ENCODE data around the gene NRN1L.
"Not testable (repeated sequence)": the region's sequence is repeated elsewhere in the genome, so short reads cannot be mapped to it uniquely, and the experiment has no call there.

The NRN1L gene

DNA sequence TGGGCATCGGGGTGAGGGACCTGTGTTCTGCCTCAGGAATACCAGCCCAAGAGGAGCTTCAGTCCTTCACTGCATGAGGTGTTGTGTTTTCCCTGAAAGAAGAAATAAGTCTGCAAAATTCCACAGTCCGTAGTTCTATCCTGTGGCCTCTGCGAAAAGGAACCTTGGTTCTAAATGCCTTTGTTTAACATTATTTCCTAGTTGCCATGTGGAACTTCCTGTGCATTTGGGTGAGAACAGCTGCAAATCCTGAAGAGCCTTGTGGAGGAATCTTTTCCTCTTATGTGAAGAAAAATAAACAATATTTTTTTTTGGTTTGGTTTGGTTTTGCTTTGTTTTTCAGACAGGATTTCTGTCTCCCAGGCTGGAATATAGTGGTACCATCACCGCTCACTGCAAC, 18.1 kb downstream of the NRN1L start:
- no peak overlapping the region for H3K4me3 ChIP-seq (ENCODE audit: low read depth, low read length)
- no peak for DNase-seq (ENCODE audit: low read depth)
- TF ChIP-seq, protein P1, sequence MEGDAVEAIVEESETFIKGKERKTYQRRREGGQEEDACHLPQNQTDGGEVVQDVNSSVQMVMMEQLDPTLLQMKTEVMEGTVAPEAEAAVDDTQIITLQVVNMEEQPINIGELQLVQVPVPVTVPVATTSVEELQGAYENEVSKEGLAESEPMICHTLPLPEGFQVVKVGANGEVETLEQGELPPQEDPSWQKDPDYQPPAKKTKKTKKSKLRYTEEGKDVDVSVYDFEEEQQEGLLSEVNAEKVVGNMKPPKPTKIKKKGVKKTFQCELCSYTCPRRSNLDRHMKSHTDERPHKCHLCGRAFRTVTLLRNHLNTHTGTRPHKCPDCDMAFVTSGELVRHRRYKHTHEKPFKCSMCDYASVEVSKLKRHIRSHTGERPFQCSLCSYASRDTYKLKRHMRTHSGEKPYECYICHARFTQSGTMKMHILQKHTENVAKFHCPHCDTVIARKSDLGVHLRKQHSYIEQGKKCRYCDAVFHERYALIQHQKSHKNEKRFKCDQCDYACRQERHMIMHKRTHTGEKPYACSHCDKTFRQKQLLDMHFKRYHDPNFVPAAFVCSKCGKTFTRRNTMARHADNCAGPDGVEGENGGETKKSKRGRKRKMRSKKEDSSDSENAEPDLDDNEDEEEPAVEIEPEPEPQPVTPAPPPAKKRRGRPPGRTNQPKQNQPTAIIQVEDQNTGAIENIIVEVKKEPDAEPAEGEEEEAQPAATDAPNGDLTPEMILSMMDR (IDR thresholded peaks at IDR 0.05; ENCODE audit: insufficient read depth, low read depth, low read length, missing control alignments), result no peak

DNA sequence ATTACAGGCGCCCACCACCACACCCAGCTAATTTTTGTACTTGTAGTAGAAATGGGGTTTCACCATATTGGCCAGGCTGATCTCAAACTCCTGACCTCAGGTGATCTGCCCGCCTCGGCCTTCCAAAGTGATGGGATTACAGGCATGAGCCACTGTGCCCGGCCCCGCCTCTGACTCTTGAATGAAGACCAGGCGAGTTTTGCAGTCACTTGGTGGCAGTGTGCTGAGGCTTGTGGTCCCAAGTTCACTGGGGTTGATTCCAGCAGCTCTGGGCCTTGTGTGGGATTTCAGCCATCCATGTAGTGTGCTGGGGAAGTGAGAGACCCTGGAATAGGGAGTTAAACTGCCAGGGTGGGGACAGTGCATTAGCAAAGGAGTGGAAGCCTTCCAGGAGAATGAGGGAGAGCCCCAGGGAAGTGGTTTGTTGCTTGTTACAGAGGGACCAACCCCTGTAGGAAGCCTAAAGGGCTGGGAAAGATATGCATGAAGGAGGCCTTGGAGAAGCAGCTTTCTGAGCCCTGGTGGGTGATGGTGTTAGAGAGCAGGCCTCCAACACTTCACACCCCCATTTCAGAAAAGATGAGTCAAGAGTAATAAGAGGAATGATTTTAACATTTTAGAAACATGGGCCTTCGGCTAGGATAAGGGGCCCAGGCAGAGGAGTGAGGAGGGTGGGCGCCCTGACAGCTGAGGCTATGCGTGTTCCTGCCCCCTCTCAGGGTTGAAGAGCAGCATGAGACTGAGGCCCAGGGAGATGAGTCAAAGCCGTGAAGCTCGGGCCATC, 22.9 kb downstream of the NRN1L start:
- no peak for DNase-seq (ENCODE audit: low read depth)
- TF ChIP-seq, protein P1 (IDR thresholded peaks at IDR 0.05; ENCODE audit: insufficient read depth, low read depth, low read length, missing control alignments), result no peak
- H3K4me3 ChIP-seq (ENCODE audit: low read depth, low read length), result no peak overlapping the region

DNA sequence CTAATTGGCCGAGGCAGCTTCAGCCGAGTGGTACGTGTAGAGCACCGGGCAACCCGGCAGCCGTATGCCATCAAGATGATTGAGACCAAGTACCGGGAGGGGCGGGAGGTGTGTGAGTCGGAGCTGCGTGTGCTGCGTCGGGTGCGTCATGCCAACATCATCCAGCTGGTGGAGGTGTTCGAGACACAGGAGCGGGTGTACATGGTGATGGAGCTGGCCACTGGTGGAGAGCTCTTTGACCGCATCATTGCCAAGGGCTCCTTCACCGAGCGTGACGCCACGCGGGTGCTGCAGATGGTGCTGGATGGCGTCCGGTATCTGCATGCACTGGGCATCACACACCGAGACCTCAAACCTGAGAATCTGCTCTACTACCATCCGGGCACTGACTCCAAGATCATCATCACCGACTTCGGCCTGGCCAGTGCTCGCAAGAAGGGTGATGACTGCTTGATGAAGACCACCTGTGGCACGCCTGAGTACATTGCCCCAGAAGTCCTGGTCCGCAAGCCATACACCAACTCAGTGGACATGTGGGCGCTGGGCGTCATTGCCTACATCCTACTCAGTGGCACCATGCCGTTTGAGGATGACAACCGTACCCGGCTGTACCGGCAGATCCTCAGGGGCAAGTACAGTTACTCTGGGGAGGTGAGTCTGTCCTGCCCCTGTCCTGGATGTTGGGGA, 24.5 kb downstream of the NRN1L start:
- DNase-seq (ENCODE audit: low read depth), result no peak
- TF ChIP-seq, protein P1 (IDR thresholded peaks at IDR 0.05; ENCODE audit: insufficient read depth, low read depth, low read length, missing control alignments), result no peak

DNA sequence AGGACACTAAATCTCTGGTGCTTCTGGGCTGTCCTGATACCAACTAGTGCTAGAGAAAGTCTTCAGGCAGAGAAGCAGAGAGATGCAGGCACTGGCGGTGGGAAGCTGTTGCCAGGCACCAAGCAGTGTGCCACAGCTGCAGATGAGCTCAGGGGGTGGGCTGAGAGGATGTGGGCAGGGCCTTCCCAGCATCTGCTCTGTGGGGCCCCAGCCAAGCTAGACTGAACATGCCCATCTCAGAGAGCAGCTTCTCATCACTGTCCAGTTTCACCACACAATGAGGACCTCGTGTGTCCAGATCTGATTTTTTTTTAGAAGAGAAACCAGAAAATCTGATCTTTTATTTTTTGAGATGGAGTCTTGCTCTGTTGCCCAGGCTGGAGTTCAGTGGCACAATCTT, 25.5 kb downstream of the NRN1L start:
- TF ChIP-seq, protein P1 (IDR thresholded peaks at IDR 0.05; ENCODE audit: insufficient read depth, low read depth, low read length, missing control alignments), result no peak
- peak; percentile 52 for DNase-seq (ENCODE audit: low read depth)
- no peak overlapping the region for H3K4me3 ChIP-seq (ENCODE audit: low read depth, low read length)

More for the DNA sequence above, 24.5 kb downstream of the NRN1L start:
- H3K4me3 ChIP-seq (ENCODE audit: low read depth, low read length), result no peak overlapping the region

DNA sequence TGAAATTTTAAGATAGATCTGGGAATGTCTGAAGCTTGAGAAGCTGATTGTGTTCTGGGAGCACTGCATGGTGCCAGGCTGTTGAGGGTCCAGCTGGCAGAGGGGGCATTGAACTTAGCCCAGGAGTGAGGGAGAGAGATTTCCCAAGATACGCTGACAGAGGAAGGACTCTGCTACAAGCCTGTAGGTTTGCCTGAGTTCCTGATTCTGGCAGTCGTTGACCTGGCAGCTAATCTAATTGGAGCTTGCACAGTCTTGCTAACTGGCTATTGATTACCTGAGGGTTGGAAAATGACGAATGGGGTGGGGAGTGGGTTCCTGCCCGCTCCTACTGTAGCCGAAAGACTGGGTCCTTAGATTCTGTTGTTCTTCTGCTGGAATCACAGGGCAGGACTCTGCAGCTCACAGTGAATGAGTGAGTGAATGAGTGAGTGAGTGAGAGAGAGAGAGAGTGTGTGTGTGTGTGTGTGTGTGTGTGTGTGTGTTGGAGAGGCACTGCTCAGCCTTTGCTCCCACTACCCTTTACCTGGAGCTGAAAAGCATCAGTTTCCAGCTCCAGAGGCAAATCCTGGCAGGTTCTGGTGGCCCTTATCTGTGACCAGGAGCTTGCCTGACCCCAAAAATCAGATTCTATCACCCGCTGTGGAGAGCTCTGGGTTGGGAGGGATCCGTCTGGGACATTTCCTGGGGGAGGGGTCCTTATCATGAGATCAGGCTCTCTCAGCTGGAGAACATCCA, 30.2 kb downstream of the NRN1L start:
- no peak for DNase-seq (ENCODE audit: low read depth)
- no peak overlapping the region for H3K4me3 ChIP-seq (ENCODE audit: low read depth, low read length)
- TF ChIP-seq, protein P1 (IDR thresholded peaks at IDR 0.05; ENCODE audit: insufficient read depth, low read depth, low read length, missing control alignments), result no peak

DNA sequence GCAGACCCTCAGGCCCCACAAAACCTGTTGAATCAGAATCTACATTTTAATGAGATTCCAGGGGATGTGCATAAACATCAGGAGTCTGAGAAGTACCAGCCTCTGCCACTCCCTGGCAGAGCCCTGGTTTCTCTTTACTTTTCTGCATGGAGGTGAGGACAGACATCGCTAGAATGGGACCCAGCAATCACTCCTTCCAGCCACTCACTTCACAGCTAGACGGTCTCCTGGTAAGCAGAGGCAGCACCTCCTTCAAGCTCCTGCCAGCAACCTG, 30.7 kb downstream of the NRN1L start:
- H3K4me3 ChIP-seq (ENCODE audit: low read depth, low read length); DNase-seq (ENCODE audit: low read depth): not testable (repeated sequence)

Data from GM12865 (cell line).